Measurements from ENCODE around the gene CTXND1.

GRCh38 chr15:80160570-80161156 is 91.3 kb downstream of the CTXND1 start:
- TF ChIP-seq CTCF (IDR thresholded peaks at IDR 0.05), result no peak
- no peak for TF ChIP-seq POLR2A (IDR thresholded peaks at IDR 0.05)
- TF ChIP-seq POLR2AphosphoS5 (IDR thresholded peaks at IDR 0.05; ENCODE audit: insufficient read depth in 1 of 2, low read depth in 1 of 2), result peak in 1 of 2 donors; percentile 29
